Coronary artery (tissue), 2 donors: ENCODE data around the gene ISL1.
A peak's percentile ranks its signal among the peaks of the same experiment; 100 is the strongest.

ENCODE experiments used
- DNase-seq: peaks from one replicate; pipeline ENCODE4 v3.0.0-alpha.2; 2017; ENCODE audit warnings: low spot score
- H3K27ac ChIP-seq, 2 donors: fragments of 200-600 bp; sonication (generic); one replicate each; pipeline ENCODE4 v1.5.1; 2016 to 2019
- H3K4me3 ChIP-seq: fragments of 200-600 bp; sonication (generic); 2 replicates; pipeline ENCODE4 v1.5.1; 2016; ENCODE audit warnings: mild to moderate bottlenecking, moderate library complexity
- TF ChIP-seq, protein P1 (sequence below): fragments of 200-600 bp; sonication (generic); IDR thresholded peaks from one replicate; pipeline ENCODE4 v1.5.1; 2019; ENCODE audit warnings: antibody characterized with exemption

Gene ISL1

DNA sequence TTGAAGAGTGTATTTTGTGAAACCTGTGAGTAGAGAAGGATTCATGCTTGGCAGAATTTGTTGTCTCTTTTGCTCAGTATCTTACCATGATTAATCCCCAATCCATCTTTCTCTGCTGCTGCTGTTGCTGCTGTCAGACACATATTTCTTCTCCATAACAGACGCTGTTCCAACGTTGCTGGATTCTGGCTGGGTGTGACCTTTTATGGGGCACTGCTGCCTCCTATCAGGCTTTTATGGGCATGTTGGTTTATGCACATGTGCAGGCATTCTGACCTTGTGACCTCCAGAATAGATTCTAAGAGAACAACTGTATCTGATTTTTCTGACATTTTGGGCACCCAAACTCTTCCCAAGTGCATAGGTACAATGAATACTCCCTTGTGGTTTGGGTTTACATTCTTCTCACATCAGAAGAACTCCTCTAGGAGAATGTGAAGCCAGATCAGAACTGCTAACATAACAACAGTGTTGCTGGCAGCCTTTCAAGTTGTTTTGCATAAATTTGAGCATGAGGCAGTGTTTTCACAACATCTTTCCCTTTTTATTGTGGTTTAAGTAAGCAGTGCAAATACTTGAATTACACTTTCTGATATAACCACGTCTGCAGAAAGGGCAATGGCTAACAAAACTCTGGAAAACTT is 9.2 kb upstream of the ISL1 start:
- no peak for DNase-seq
- Histone ChIP-seq H3K4me3 (no peak overlapping the region), H3K27ac (no peak overlapping the region)
- TF ChIP-seq, protein P1, sequence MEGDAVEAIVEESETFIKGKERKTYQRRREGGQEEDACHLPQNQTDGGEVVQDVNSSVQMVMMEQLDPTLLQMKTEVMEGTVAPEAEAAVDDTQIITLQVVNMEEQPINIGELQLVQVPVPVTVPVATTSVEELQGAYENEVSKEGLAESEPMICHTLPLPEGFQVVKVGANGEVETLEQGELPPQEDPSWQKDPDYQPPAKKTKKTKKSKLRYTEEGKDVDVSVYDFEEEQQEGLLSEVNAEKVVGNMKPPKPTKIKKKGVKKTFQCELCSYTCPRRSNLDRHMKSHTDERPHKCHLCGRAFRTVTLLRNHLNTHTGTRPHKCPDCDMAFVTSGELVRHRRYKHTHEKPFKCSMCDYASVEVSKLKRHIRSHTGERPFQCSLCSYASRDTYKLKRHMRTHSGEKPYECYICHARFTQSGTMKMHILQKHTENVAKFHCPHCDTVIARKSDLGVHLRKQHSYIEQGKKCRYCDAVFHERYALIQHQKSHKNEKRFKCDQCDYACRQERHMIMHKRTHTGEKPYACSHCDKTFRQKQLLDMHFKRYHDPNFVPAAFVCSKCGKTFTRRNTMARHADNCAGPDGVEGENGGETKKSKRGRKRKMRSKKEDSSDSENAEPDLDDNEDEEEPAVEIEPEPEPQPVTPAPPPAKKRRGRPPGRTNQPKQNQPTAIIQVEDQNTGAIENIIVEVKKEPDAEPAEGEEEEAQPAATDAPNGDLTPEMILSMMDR = no peak

DNA sequence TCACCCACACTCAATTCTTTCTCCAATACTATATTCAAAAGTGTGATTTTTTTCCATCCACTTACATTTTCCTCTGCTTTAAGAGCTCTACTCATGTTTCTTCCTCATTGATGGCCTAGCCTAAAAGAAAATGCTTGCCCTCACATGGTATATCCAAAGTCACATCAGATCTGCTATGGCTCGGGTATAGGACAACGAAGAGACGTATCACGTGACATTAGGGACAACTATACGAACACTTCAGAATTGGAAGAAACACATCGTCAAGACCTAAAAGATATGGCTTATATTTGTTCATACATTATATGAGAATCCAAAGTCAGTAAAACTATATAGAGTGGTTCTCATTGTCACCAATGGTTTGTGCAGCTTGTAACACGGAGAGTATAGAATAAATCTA is 8.2 kb upstream of the ISL1 start:
- H3K27ac ChIP-seq = no peak overlapping the region
- no peak for DNase-seq
- H3K4me3 ChIP-seq = no peak overlapping the region
- TF ChIP-seq, protein P1 = no peak

DNA sequence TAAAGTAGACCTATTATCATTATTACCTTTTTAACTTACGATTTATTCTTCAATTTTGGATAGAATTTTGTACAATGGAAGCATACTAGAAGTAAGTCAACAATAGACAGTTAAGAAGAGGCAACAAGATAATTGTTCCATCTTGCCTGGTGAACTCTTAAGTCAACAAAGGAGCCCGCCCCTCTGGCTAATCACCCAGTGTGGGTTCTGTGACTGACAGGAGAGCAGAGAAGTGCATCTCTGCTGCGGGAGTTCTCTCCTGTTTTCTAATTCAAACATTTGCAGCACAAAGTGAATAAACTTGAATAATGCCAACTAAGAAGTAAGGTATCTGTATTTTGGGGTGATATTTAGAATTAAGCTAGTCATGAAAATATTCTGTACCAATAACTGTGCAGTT is 6.7 kb upstream of the ISL1 start:
- TF ChIP-seq, protein P1 = no peak
- Histone ChIP-seq H3K4me3 (no peak overlapping the region), H3K27ac (no peak overlapping the region)
- no peak for DNase-seq

DNA sequence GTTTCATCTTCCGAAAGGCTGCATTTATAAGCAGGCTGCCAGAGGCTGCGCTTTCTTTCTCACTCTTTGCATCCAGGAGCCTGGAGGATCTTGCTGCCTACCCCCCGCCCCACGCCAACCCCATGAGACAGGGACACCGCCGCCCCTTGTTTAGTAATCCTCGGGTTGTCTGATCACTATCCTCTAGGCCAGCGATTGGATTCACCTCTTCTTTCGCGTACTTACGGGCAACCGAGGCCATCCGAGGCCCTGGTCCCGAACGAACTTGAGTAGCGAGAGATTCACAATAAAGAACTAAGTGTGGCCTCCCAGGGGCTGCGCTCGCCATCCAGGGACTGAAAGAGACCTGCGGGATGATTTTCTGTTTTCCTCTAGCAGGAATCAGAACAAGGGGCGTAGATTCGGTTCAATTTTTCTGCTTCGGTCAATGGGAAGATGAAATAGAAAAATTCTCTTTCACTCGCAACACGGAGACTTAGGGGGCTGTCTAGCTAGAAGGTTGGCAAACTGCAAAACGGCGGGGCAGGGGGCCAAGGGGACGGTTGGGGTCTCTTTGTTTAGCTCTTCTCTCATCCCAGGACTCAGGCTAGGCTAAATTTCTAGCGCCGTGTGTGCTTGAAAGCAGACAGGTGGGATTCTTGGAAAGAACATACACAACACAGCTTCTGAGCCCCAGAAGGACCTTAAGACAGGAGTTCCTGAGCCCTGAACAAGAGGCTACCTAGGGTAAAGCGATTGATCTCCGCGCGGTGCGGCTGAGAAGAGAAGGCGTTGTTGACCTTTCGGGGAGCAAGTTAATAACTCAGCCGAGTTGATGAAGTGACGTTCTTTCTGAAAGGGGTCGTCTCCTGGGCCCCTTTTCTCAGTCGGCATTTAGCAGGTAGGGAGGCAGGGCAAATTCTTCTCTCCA is 5.8 kb upstream of the ISL1 start:
- Histone ChIP-seq H3K27ac (no peak overlapping the region), H3K4me3 (peak overlapping the region; percentile 43)
- DNase-seq = no peak
- TF ChIP-seq, protein P1 = no peak

DNA sequence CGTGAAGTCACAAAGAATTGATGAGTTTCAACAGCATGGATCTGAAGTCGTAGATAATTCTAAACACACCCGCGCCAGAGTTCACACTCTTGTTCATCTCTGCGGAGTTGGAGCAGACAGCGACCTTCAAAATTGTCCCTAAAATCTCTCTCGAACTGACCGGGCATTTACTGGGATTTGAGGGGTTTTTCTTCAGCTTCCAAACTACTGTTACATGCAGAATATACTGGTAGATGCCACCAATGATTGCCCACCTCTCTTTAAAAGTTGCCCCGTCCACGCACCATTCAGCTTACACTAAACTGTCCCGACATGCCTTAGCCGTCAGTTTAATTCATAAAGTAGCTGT is 5.2 kb upstream of the ISL1 start:
- H3K27ac ChIP-seq = no peak overlapping the region
- peak overlapping the region; percentile 43 for H3K4me3 ChIP-seq
- no peak for DNase-seq
- TF ChIP-seq, protein P1 = no peak

DNA sequence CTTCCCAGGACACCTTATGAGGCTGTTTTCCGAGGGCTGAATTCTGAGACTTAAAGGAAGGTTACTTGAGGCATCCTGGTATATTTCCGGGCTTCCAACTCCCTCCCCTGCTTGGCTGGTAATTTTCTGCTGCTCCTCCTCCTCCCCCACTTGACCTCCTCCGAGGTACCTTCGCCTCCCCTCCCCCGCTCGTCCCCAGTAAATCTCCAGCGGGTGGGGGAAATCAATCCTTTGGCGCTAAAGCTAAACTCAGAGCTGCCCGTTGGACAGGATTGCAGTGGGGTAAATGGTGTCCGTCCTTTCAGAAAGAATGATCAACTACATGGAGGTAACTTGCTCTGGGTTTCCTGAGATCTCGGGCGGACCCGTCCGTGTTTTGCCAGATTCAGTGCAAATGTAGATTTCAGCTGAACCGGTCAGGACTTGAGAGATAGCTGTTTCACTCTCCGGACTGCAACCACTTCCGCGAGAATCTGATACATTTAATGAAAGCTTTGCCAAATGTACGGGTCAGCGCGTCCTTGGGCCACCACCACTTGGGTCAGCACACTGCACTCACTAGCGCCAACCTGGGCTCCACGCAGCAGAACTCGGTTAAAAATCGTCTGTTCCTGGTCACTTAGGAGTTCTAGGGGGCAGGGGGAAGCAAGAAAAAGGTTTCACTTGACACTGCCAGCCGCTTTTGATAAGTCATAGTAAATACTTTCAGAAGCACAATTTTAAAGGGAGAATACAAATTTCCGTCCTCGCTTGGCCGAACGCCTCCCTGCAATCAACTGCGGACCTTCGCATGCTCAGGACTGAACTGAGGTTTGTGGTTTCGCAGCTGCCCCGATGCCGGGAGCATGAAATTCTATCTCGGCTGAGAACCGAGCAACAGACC is 4.6 kb upstream of the ISL1 start:
- no peak for DNase-seq
- Histone ChIP-seq H3K4me3 (peak overlapping the region; percentile 43), H3K27ac (no peak overlapping the region)
- TF ChIP-seq, protein P1 = no peak
